Measurements from ENCODE around the gene TMEM253.

GRCh38 chr14:21070083-21070609, 30.7 kb upstream of the TMEM253 start, which contains the start of gene ARHGEF40:
- TF ChIP-seq LEF1 (IDR thresholded peaks at IDR 0.05; ENCODE audit: borderline replicate concordance) (no peak), SP1 (IDR thresholded peaks at IDR 0.05) (no peak), BHLHE40 (IDR thresholded peaks at IDR 0.05; ENCODE audit: borderline replicate concordance) (no peak), ELF4 (IDR thresholded peaks at IDR 0.05) (no peak), FOXA1 (IDR thresholded peaks at IDR 0.05) (no peak), HDGF (IDR thresholded peaks at IDR 0.05; ENCODE audit: borderline replicate concordance) (no peak), NFRKB (IDR thresholded peaks at IDR 0.05) (no peak), TARDBP (IDR thresholded peaks at IDR 0.05) (no peak)

Measured in HEK293T (cell line).